ENCODE data around the gene ANAPC4. TPM values are rescaled to one million over a fixed set of nuclear protein-coding genes. Genes with fewer than 3 reads are reported as not detected.

ANAPC4 gene
- total and polyA plus RNA-seq, 2 of the 8 experiments (the other 6 are each of a cell fraction or from before 2014, with no cell fraction given), result 8.7 to 31.6 TPM

DNA sequence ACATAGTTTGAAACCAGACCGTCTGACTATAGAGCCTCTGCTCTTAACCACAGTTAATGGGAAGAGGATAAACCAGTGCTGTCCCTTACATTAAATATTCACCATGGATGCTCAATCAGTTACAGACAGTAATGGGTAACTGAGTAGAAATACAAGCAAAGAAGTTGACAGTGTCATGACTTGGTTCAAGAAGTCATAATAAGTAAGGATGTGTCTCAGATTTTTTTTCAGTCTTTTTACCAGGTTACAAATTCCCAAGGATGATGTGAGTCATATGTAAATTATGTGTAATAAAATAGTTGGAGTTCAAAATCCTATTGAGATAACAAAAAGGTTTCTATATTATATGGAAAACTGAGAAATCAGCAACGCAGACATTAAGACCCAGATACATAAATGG is 33.4 kb upstream of the ANAPC4 start:
- no peak overlapping the region for H3K4me3 ChIP-seq (ENCODE audit: extremely low read depth in 1 of 4, insufficient read depth in 2 of 4, low read depth in 3 of 4, low read length in 4 of 4)
- no peak overlapping the region for H3K4me2 ChIP-seq (ENCODE audit: insufficient read depth in 1 of 2, low read depth in 2 of 2, low read length in 2 of 2)
- WGBS, 2 experiments (ENCODE audit: extremely low coverage in 1 of 2, insufficient coverage in 1 of 2, insufficient read length in 1 of 2, insufficient replicate concordance in 2 of 2, low coverage in 1 of 2, low lambda C conversion rate in 2 of 2, missing lambda C conversion rate in 1 of 2), result 89% methylated on average over 2 of the region's 2 CpGs; no CpG with 5 or more reads in 1 of the 2 experiments
- no peaks in the 10 kb centered on the region for H3K9me3 ChIP-seq (ENCODE audit: insufficient read depth in 2 of 2, low read depth in 1 of 2, low read length in 1 of 2)
- no peak overlapping the region for H2BK12ac ChIP-seq (ENCODE audit: low read depth, low read length)
- no peak overlapping the region for H2BK120ac ChIP-seq (replicated peaks; ENCODE audit: low read depth, low read length)
- H3K79me1 ChIP-seq (ENCODE audit: low read depth, low read length), result no peaks in the 10 kb centered on the region; the same call in 1 of the 2 replicates
- ChIA-PET POLR2A (ENCODE audit: partially characterized antibody) (no interaction called here), CTCF (ENCODE audit: partially characterized antibody) (no interaction called here)
- H3K9ac ChIP-seq (replicated peaks in 1 of 4; ENCODE audit: extremely low read depth in 1 of 4, low read depth in 3 of 4, low read length in 3 of 4), result no peak overlapping the region
- no peaks in the 10 kb centered on the region for H3K36me3 ChIP-seq (ENCODE audit: control insufficient read depth in 2 of 4, insufficient read depth in 4 of 4, low read length in 3 of 4)
- no peak overlapping the region for H4K8ac ChIP-seq (ENCODE audit: extremely low read depth, insufficient read depth, low read length)
- no peak overlapping the region for H3K23ac ChIP-seq (ENCODE audit: insufficient read length)
- no peak overlapping the region for H2AK5ac ChIP-seq (ENCODE audit: low read depth, low read length)
- no peak overlapping the region for H3K4ac ChIP-seq (replicated peaks; ENCODE audit: insufficient read length, low read depth, low read length)
- no peaks in the 10 kb centered on the region for H3K27me3 ChIP-seq (replicated peaks in 1 of 4; ENCODE audit: control insufficient read depth in 3 of 4, extremely low read depth in 1 of 4, insufficient read depth in 3 of 4, low read length in 3 of 4)
- H3K56ac ChIP-seq (replicated peaks; ENCODE audit: insufficient read length, low read depth, low read length), result no peak overlapping the region
- H2BK20ac ChIP-seq (ENCODE audit: low read length), result no peak overlapping the region
- no peak overlapping the region for H3K14ac ChIP-seq (ENCODE audit: insufficient read length)
- no peaks in the 10 kb centered on the region for H3K4me1 ChIP-seq (replicated peaks in 1 of 4; ENCODE audit: control insufficient read depth in 3 of 4, insufficient read depth in 4 of 4, low read length in 3 of 4)
- H3K23me2 ChIP-seq (ENCODE audit: low read depth, low read length), result no peaks in the 10 kb centered on the region
- no peak overlapping the region for H4K5ac ChIP-seq (ENCODE audit: insufficient read length, low read depth, low read length)
- no peaks in the 10 kb centered on the region for H3K79me2 ChIP-seq (ENCODE audit: control insufficient read depth in 1 of 2, insufficient read depth in 2 of 2, low read length in 2 of 2)
- H2AFZ ChIP-seq (ENCODE audit: low read length), result no peak overlapping the region
- no peak for FAIRE-seq
- no peak overlapping the region for H3K27ac ChIP-seq (ENCODE audit: low read depth, low read length)
- no peaks in the 10 kb centered on the region for H4K20me1 ChIP-seq (replicated peaks in 1 of 2; ENCODE audit: control insufficient read depth in 1 of 2, insufficient read depth in 2 of 2, low read length in 2 of 2)
- no peak overlapping the region for H4K91ac ChIP-seq (replicated peaks; ENCODE audit: insufficient read length, low read length)
- DNase-seq (ENCODE audit: low read depth in 1 of 2, low spot score in 2 of 2), result no peak
- no peak overlapping the region for H2BK5ac ChIP-seq (ENCODE audit: low read depth, low read length)
- H3K18ac ChIP-seq (ENCODE audit: extremely low read depth, low read length), result no peak overlapping the region
- H2BK15ac ChIP-seq (ENCODE audit: low read length), result no peak overlapping the region
- TF ChIP-seq TCF12 (IDR thresholded peaks at IDR 0.05; ENCODE audit: low read depth, low read length), result no peak
- TF ChIP-seq RNF2 (IDR thresholded peaks at IDR 0.05; ENCODE audit: borderline replicate concordance, low read depth, low read length, missing control alignments, poor library complexity, severe bottlenecking), result no peak
- TF ChIP-seq, protein P1, sequence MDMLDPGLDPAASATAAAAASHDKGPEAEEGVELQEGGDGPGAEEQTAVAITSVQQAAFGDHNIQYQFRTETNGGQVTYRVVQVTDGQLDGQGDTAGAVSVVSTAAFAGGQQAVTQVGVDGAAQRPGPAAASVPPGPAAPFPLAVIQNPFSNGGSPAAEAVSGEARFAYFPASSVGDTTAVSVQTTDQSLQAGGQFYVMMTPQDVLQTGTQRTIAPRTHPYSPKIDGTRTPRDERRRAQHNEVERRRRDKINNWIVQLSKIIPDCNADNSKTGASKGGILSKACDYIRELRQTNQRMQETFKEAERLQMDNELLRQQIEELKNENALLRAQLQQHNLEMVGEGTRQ (IDR thresholded peaks at IDR 0.05; ENCODE audit: low read length), result no peak
- TF ChIP-seq POLR2AphosphoS5 (IDR thresholded peaks at IDR 0.05; ENCODE audit: low read depth, low read length), result no peak
- no peak for TF ChIP-seq SIRT6 (IDR thresholded peaks at IDR 0.05; ENCODE audit: low read length)
- no peak for TF ChIP-seq CTBP2 (IDR thresholded peaks at IDR 0.05; ENCODE audit: borderline replicate concordance, insufficient read depth, insufficient read length, low read length)
- no peak for TF ChIP-seq TAF7 (optimal IDR thresholded peaks at IDR 0.05; ENCODE audit: borderline replicate concordance, low read depth, low read length)
- no peak for TF ChIP-seq FOSL1 (IDR thresholded peaks at IDR 0.05; ENCODE audit: insufficient read depth, low read depth, low read length)
- TF ChIP-seq, protein P2, sequence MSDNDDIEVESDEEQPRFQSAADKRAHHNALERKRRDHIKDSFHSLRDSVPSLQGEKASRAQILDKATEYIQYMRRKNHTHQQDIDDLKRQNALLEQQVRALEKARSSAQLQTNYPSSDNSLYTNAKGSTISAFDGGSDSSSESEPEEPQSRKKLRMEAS (IDR thresholded peaks at IDR 0.05), result no peak
- TF ChIP-seq MAFK (IDR thresholded peaks at IDR 0.05; ENCODE audit: low read depth, low read length), result no peak
- no peak for TF ChIP-seq SP2 (IDR thresholded peaks at IDR 0.05; ENCODE audit: low read length)
- TF ChIP-seq CHD2 (IDR thresholded peaks at IDR 0.05; ENCODE audit: low read length), result no peak

Measured in H1 (cell line).